ENCODE results near the gene DAAM1. TPM values are rescaled to one million over a fixed set of nuclear protein-coding genes. Genes with fewer than 3 reads are reported as not detected.

Gene DAAM1
- total RNA-seq, 1 experiment from 2014 or later: 17.6 TPM

GRCh38 chr14:59328454-59328853 is 140.0 kb downstream of the DAAM1 start:
- Histone ChIP-seq H3K4me1 (no peaks in the 10 kb centered on the region), H3K27ac (no peak overlapping the region), H3K9me3 (replicated peaks) (no peaks in the 10 kb centered on the region), H3K36me3 (peaks cover 3% of the 10 kb centered on the region; the same call in 1 of the 2 replicates), H3K4me3 (no peak overlapping the region), H3K27me3 (no peaks in the 10 kb centered on the region)
- DNase-seq: no peak

DNA sequence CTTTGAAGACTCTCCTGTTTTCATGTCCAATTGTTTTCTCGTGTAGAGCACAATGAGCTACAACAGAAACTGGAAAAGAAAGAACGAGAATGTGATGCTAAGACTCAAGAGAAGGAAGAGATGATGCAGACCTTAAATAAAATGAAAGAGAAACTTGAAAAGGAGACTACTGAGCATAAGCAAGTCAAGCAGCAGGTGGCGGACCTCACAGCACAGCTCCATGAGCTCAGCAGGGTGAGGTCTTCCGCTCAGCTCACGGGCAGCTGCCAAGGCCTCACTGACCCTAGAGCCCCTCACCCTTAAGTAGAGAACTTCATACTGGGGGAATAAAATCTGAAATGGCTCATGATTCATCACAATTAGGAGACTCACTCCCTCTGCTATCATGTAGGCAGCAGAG is 142.0 kb downstream of the DAAM1 start:
- peaks cover 3% of the 10 kb centered on the region; the same call in 1 of the 2 replicates for H3K36me3 ChIP-seq
- no peaks in the 10 kb centered on the region for H3K9me3 ChIP-seq (replicated peaks)
- no peak overlapping the region for H3K4me3 ChIP-seq
- H3K27me3 ChIP-seq: no peaks in the 10 kb centered on the region
- no peaks in the 10 kb centered on the region for H3K4me1 ChIP-seq
- DNase-seq: no peak
- no peak overlapping the region for H3K27ac ChIP-seq

GRCh38 chr14:59331217-59331616 is 142.8 kb downstream of the DAAM1 start:
- H3K27me3 ChIP-seq: no peaks in the 10 kb centered on the region
- no peak overlapping the region for H3K4me3 ChIP-seq
- H3K27ac ChIP-seq: no peak overlapping the region
- no peaks in the 10 kb centered on the region for H3K9me3 ChIP-seq (replicated peaks)
- no peaks in the 10 kb centered on the region for H3K4me1 ChIP-seq
- peaks cover 2% of the 10 kb centered on the region; the same call in 1 of the 2 replicates for H3K36me3 ChIP-seq
- no peak for DNase-seq

DNA sequence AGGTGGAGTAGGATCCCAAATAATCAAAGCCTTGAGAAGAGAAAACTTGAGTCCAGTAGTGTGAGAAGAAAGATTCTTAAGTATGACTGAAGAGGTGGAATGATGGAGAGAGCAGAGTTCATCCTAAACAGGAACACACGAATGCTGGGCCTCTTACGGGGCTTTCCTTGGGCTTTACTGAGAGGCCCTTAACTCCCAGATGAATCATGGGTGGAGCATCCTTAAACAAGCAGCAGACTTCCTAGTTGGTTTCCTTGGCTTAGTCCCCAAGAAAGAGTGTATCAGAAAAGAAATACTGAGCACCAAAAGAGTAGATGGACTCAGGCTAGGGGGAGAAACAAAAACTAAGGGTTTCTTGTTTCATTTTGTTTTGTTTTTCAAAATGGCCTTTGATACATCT is 144.3 kb downstream of the DAAM1 start:
- no peaks in the 10 kb centered on the region for H3K27me3 ChIP-seq
- no peak for DNase-seq
- no peaks in the 10 kb centered on the region for H3K9me3 ChIP-seq (replicated peaks)
- H3K4me3 ChIP-seq: no peak overlapping the region
- H3K4me1 ChIP-seq: no peaks in the 10 kb centered on the region
- H3K27ac ChIP-seq: no peak overlapping the region
- no peaks in the 10 kb centered on the region for H3K36me3 ChIP-seq

GRCh38 chr14:59333235-59333634 is 144.8 kb downstream of the DAAM1 start:
- Histone ChIP-seq H3K27me3 (no peaks in the 10 kb centered on the region), H3K4me1 (no peaks in the 10 kb centered on the region), H3K4me3 (no peak overlapping the region), H3K27ac (no peak overlapping the region), H3K36me3 (no peaks in the 10 kb centered on the region), H3K9me3 (replicated peaks) (no peaks in the 10 kb centered on the region)
- DNase-seq: no peak

GRCh38 chr14:59333668-59334067 is 145.2 kb downstream of the DAAM1 start:
- H3K4me3 ChIP-seq: no peak overlapping the region
- DNase-seq: no peak
- no peak overlapping the region for H3K27ac ChIP-seq
- no peaks in the 10 kb centered on the region for H3K36me3 ChIP-seq
- no peaks in the 10 kb centered on the region for H3K9me3 ChIP-seq (replicated peaks)
- H3K27me3 ChIP-seq: no peaks in the 10 kb centered on the region
- H3K4me1 ChIP-seq: no peaks in the 10 kb centered on the region

DNA sequence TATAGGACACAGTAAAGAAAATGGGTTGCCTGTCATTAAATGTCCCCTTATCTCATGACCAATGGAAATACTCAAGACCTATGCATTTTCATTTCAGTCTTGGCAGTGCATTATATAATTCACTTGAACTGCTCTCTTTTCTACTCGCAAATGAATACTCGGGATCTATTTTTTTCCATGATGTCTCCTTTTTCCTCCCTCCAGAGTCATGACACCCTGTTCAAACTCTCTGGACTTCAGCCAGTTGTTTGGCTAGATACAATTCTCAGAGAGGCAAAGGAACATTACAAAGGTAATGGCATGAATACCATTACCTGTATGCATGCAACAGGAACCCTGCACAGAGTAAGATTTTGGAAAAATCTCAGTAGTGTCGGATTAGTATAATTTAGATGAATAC is 145.8 kb downstream of the DAAM1 start:
- Histone ChIP-seq H3K27me3 (no peaks in the 10 kb centered on the region), H3K27ac (no peak overlapping the region), H3K36me3 (no peaks in the 10 kb centered on the region), H3K4me3 (no peak overlapping the region), H3K9me3 (replicated peaks) (no peaks in the 10 kb centered on the region), H3K4me1 (no peaks in the 10 kb centered on the region)
- no peak for DNase-seq

GRCh38 chr14:59336098-59336497 is 147.6 kb downstream of the DAAM1 start:
- Histone ChIP-seq H3K36me3 (no peaks in the 10 kb centered on the region), H3K27ac (no peak overlapping the region), H3K27me3 (no peaks in the 10 kb centered on the region), H3K4me3 (no peak overlapping the region), H3K9me3 (replicated peaks) (no peaks in the 10 kb centered on the region), H3K4me1 (no peaks in the 10 kb centered on the region)
- DNase-seq: no peak

DNA sequence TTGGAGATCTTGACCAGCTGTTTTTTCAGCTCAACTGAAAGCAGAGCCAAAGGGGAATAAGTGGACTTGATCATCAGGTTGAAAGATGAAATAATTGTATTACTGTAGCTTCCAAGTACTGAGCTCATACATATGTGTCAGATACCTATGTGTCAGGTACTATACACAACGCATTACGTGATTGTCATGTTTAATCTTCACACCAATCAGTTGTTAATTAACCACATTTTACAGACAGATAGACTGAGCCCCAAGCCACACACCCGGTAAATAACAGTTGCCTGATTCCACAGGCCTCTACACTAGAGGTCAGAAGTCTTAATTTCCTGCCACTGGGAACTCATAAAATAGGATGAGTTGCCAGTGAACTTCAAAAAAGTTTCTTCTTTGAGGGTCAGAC is 148.2 kb downstream of the DAAM1 start:
- Histone ChIP-seq H3K4me1 (no peaks in the 10 kb centered on the region), H3K27ac (no peak overlapping the region)

DNA sequence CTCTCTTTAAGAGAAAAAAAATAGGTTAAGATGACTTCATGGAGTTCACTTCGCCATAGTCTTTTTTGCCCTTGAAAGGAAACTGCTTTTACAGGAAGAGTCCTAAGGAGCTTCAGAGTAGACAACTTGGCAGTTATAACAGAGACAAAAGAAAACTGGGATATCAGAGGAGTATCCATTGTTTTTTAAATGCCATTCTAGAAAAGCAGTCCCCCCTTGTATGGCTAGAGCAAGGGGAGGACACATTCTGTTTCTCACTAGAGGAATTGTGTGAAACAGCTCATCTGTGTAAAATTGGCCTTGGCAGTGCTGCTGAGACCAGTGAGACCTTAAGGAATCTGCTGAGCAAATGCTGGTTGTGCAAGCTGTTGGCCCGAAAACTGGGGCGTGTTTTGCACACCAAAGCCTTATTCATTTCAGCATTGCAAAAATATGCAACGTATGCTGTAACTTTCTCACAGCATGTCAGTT is 148.7 kb downstream of the DAAM1 start:
- H3K27ac ChIP-seq: no peak overlapping the region
- H3K4me3 ChIP-seq: no peak overlapping the region
- H3K27me3 ChIP-seq: no peaks in the 10 kb centered on the region
- DNase-seq: no peak
- no peaks in the 10 kb centered on the region for H3K9me3 ChIP-seq (replicated peaks)
- H3K36me3 ChIP-seq: no peaks in the 10 kb centered on the region
- no peaks in the 10 kb centered on the region for H3K4me1 ChIP-seq

More for the DNA sequence above, 148.2 kb downstream of the DAAM1 start:
- H3K9me3 ChIP-seq (replicated peaks): no peaks in the 10 kb centered on the region
- no peaks in the 10 kb centered on the region for H3K27me3 ChIP-seq
- DNase-seq: no peak
- H3K4me3 ChIP-seq: no peak overlapping the region
- H3K36me3 ChIP-seq: no peaks in the 10 kb centered on the region

DNA sequence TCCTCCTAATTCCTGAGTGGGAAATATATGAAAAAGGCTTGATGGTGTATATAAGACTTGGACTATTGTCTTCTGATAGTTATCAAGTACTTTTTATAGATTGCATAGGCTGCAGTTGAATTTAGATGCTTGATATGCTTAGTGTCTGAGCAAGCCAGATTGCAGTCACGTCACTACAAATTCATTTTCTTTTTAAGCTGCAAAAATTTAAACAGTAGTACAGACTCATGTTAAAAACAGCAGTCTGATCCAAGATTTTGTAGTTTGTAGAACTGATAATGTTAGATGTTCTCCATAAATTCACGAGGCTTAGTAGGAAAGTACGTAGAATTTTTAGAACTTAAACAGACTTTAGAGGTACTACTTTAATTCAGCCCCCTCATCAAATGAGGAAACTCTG is 150.3 kb downstream of the DAAM1 start:
- no peaks in the 10 kb centered on the region for H3K9me3 ChIP-seq (replicated peaks)
- H3K27me3 ChIP-seq: no peaks in the 10 kb centered on the region
- H3K36me3 ChIP-seq: no peaks in the 10 kb centered on the region
- no peak overlapping the region for H3K4me3 ChIP-seq
- peaks cover 2% of the 10 kb centered on the region; the same call in 1 of the 2 replicates for H3K4me1 ChIP-seq
- no peak overlapping the region for H3K27ac ChIP-seq
- no peak for DNase-seq

GRCh38 chr14:59339524-59340330 is 151.3 kb downstream of the DAAM1 start:
- no peak overlapping the region for H3K27ac ChIP-seq
- no peaks in the 10 kb centered on the region for H3K9me3 ChIP-seq (replicated peaks)
- no peaks in the 10 kb centered on the region for H3K27me3 ChIP-seq
- no peaks in the 10 kb centered on the region for H3K36me3 ChIP-seq
- DNase-seq: no peak
- H3K4me3 ChIP-seq: no peak overlapping the region
- peaks cover 2% of the 10 kb centered on the region; the same call in 1 of the 2 replicates for H3K4me1 ChIP-seq

DNA sequence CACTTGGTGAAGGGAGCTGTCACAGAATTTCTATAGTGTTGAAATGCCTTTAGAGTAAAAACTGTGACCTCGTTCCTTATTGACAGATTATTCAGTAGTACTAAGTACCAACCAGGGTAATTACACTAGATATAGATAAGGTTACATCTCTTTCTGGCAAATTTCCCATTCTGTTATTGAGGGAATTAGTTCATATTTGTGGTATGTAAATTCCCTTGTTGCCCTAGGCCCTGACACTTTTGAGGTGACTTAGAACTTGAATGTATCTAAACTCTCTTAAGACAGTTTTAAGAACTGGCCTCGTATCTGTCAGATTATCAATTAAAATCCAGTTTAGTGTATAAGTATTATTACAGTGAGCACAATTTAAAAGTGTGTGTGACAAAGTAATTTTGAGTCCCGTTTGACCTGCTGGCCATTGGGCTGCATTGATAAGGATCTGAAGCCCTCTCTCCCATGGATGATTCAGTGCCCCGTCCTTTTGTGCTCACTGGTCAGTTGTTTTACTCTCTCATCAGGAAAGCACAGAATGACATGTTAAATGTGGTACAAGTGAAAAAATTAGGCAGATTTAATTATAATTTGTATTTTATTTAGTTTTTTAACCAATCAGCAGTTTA is 153.5 kb downstream of the DAAM1 start:
- no peak for DNase-seq
- H3K27ac ChIP-seq: no peak overlapping the region
- no peaks in the 10 kb centered on the region for H3K9me3 ChIP-seq (replicated peaks)
- no peaks in the 10 kb centered on the region for H3K27me3 ChIP-seq
- peaks cover 2% of the 10 kb centered on the region; the same call in 1 of the 2 replicates for H3K4me1 ChIP-seq
- no peaks in the 10 kb centered on the region for H3K36me3 ChIP-seq
- no peak overlapping the region for H3K4me3 ChIP-seq

GRCh38 chr14:59342516-59343484 is 154.3 kb downstream of the DAAM1 start:
- DNase-seq: no peak
- Histone ChIP-seq H3K4me1 (peaks cover 2% of the 10 kb centered on the region; the same call in 1 of the 2 replicates), H3K4me3 (no peak overlapping the region), H3K27me3 (no peaks in the 10 kb centered on the region), H3K36me3 (no peaks in the 10 kb centered on the region), H3K27ac (no peak overlapping the region), H3K9me3 (replicated peaks) (no peaks in the 10 kb centered on the region)

Measured in SJCRH30 (cell line).